Activated T-cell treated with anti-CD3 and anti-CD28 coated beads, Interleukin-2, amount 50 U/mL, for 1 hour (primary cell): ENCODE measurements around the gene GRID2.

Source experiments
- DNase-seq: peaks from one replicate; pipeline ENCODE4 v3.0.0-alpha.2; 2020

The GRID2 gene

GRCh38 chr4:93446038-93446437 is 1142.3 kb downstream of the GRID2 start:
- DNase-seq, result no peak

GRCh38 chr4:93448691-93449293 is 1145.0 kb downstream of the GRID2 start:
- DNase-seq, result no peak

DNA sequence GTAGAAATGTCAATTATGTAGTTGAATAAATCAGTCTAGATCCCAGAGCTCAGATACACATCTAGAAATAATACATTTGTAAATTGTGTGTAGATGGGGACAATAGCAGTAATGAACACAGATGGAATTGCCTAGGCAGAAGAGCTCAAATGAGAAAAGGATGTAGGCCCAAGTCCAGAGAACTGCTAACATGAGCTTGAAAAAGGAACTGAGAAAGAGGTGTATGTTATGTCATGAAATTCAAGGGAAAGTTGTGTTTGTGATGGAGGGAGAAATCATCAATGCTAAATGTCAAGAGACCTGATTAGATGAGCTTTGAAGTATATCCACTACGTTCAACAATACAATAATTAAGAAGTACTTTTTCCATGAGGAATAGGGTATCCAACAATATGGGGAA is 1148.2 kb downstream of the GRID2 start:
- DNase-seq, result no peak

DNA sequence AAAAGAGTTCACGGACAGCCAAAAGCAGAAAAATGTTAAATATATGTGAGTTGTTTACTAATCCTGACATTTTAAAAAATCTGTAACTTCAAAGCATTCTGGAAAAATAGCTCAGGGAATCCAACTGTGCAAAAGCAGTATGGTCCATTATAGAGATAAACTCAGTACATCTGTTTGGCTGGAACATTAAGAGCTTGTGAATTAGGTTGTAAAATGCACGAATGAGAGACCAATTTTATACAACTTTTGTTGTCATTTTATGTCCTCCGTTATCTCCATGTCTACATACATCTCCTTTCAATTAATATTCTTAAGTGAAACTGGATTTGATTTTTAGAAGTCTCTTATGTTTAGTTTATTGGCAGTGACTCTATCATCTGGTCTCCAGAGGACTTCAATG is 1157.8 kb downstream of the GRID2 start:
- DNase-seq, result no peak

DNA sequence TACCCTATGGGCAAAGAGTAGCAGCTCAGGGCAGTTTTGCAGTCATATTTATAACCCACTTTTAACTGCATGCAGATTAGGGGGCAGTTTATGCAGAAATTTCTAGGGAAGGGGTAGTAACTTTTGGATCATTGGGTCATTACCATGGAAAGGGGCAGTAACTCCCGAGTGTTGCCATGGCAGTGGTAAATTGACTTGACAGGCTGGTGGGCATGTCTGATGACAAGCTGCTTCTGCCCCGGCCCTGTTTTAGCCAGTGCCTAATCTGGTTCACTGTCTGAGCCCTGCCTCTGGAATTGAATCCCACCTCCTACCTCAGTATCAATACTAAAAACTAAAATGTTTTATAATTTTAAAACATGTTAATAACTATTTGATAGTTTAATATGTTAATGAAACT is 1162.7 kb downstream of the GRID2 start:
- DNase-seq, result no peak

DNA sequence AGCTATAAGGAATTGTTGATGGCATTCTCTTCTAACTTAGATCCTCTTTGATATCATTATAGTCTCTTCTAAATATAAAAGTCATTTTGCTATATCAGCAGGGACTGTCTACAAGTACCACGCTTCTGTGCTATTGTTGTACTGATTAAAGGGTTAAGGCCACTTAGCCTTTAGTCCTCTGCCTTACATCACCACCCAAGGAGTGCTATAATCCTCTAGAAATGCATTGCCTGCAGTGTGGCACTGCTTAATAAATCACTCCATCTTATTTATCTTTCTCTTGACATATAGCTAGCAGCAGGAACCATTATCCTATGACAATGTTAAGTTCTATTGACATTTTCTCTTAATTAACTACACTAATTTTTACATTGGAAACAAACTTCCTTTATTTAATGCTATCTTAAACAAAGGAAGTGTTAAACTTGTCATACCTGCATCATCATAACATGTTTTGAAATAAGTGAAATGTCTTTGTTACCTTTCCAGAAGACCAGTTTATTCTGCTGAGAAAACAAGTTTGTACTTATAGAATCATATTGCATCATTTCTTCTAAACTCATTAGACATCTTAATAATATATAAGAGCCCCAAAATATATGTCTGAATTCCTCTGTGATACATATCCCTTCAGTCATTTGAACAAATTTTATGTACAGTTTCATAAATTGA is 1163.9 kb downstream of the GRID2 start:
- no peak for DNase-seq

DNA sequence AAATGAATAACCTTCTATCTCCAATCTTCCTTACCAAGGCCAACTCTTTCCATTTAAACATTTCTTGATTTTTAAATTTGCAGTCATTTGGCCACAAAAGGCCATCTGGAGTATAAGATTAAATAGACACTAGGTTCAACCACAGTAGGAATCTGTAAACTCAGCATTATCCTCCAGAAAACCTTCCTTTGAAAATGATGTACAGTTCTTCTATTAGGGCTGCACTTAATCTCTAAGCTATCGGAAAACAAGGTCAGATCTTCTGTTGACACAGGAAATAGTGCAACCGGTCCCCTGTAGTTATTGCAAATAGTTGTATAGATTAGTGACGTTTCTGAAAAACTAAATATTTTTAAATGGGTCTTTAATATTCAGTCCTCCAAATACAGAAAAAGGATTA is 1165.8 kb downstream of the GRID2 start:
- DNase-seq, result no peak

- DNase-seq, result no peak
Observed at GRCh38 chr4:93475730-93476129, 1172.0 kb downstream of the GRID2 start.

- no peak for DNase-seq
Observed at GRCh38 chr4:93478805-93479204, 1175.0 kb downstream of the GRID2 start.

DNA sequence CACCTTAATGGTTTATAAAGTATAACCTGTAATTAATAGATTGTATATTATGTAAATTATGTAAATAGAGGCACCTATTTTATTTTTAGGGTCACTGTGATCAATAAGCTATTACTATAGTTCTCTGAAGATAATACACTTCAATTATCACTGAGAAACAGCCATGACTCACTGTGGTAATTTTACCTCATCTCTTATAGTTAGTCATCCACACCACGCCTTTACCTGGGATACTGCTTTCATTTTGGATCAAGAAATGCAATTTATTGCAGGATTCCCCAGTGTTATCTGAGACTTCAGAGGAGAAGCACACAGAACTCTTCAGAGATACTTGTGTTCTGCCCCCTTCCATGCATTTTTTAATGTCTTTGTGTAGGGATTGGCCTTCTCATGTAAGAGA is 1176.7 kb downstream of the GRID2 start:
- no peak for DNase-seq

GRCh38 chr4:93495346-93495745 is 1191.6 kb downstream of the GRID2 start:
- no peak for DNase-seq

- no peak for DNase-seq
Observed at GRCh38 chr4:93501244-93501643, 1197.5 kb downstream of the GRID2 start.

- no peak for DNase-seq
Observed at GRCh38 chr4:93501946-93502345, 1198.2 kb downstream of the GRID2 start.

- DNase-seq, result no peak
Observed at GRCh38 chr4:93502991-93503390, 1199.2 kb downstream of the GRID2 start.

DNA sequence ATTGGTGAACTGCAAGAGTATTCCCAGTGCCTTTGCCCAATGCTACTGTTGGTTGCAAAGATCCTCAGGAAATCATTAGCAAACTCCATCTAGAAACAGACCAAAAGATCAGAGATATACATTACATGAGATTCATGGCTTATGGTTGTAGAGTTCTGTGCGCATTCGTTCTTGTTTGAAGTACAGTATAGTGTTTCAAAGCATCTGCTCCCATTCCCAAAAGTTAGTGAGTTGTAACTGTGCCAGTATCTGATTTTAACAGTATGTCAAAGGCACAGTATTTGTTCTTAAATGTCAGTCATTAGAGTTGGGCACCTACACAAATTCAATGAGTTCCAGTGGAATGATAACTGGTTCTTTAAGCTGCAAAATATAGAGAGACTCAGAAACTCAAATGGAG is 1210.1 kb downstream of the GRID2 start:
- no peak for DNase-seq

- DNase-seq, result no peak
Observed at GRCh38 chr4:93515208-93515607, 1211.4 kb downstream of the GRID2 start.

- no peak for DNase-seq
Observed at GRCh38 chr4:93529692-93530372, 1226.1 kb downstream of the GRID2 start.

DNA sequence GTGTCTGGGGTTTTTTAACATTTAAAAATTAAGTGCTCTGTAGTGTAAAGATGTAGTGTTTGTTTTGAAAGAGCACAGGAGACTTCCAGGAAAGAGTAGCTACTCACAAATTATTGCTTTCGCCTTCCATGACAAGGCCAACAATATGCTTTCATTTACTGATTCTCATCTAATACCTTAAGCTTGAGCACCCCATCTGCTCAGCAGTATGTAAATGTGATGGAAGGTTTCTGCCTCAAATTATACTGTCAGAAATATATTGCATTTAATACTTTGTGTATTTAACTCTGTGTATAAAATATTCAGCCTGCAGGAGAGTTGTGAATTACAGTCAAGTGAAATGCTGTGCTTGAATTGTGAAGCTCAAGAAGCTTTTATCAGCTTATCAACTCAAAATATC is 1228.5 kb downstream of the GRID2 start:
- no peak for DNase-seq

- DNase-seq, result no peak
Observed at GRCh38 chr4:93540562-93540961, 1236.8 kb downstream of the GRID2 start.

GRCh38 chr4:93561842-93562241 is 1258.1 kb downstream of the GRID2 start:
- DNase-seq, result no peak

- no peak for DNase-seq
Observed at GRCh38 chr4:93568758-93569157, 1265.0 kb downstream of the GRID2 start.

GRCh38 chr4:93573285-93573684 is 1269.5 kb downstream of the GRID2 start:
- no peak for DNase-seq

DNA sequence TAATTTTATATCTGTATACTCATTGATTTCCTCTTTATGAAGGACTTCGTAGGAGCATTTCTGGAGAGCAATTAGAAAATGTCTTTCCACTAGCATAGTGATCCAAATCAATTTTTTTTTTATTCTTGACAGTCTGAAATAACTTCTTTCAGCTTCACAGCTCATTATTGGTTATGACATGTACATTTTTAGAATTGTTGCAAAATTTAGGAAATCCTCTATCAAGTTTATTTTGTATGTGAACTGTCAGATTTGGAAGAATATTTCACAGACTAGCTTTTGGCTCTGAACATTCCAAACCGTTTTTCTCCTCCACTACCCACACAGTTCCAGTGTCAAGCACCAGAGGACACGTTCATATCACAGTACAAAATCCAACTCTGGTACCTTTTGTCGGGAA is 1275.2 kb downstream of the GRID2 start:
- DNase-seq, result no peak

DNA sequence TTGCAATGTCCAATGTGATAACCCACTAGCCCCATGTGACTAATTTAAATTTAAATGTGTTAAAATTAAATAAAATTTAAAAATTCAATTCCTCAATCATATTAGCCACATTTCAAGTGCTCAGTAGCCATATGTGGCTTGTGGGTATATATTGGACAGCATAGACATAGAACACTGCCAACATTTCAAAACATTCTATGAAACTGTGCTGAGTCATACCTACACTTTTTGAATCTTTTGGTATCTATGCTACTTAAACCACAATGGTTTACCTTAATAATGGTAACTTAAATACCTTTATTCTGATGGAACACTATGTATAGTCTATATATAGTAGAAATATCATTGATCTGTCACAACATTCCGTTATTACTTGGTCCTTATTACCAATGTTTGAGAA is 1301.4 kb downstream of the GRID2 start:
- no peak for DNase-seq

GRCh38 chr4:93617606-93618005 is 1313.8 kb downstream of the GRID2 start:
- no peak for DNase-seq
